GM19240 (cell line): Measurements from ENCODE around the gene TGM5.
"Not testable (repeated sequence)": the region's sequence is repeated elsewhere in the genome, so short reads cannot be mapped to it uniquely, and the experiment has no call there.

Source experiments
- DNase-seq: peaks from one replicate; pipeline ENCODE4 v3.0.0; 2011; ENCODE audit warnings: low spot score; ENCODE audit not compliant: insufficient read length

TGM5 gene, protein sequence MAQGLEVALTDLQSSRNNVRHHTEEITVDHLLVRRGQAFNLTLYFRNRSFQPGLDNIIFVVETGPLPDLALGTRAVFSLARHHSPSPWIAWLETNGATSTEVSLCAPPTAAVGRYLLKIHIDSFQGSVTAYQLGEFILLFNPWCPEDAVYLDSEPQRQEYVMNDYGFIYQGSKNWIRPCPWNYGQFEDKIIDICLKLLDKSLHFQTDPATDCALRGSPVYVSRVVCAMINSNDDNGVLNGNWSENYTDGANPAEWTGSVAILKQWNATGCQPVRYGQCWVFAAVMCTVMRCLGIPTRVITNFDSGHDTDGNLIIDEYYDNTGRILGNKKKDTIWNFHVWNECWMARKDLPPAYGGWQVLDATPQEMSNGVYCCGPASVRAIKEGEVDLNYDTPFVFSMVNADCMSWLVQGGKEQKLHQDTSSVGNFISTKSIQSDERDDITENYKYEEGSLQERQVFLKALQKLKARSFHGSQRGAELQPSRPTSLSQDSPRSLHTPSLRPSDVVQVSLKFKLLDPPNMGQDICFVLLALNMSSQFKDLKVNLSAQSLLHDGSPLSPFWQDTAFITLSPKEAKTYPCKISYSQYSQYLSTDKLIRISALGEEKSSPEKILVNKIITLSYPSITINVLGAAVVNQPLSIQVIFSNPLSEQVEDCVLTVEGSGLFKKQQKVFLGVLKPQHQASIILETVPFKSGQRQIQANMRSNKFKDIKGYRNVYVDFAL

DNA sequence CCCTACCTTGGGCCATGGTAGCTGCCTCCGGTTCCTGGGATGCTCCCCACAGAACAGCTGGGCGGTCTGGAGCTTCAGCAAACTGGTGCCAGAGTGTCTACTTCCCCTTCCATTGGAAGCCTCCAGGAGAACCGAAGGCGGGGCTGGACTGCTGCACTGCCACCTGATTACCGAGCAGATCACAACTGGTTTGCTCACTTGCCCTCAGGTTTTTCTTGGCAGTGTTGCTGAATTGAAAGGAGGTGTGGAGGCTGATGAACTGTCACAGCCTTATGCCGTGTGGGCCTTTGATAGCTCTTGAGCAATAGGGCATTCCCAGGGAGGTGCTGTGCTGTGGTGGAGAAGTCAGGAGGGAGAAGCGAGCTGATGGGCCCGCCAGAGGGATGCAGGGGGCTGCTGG lies at the start of gene TGM5:
TSS of gene TGM5 (minus strand) at position 95 of the 400 bp plus-strand sequence. CDS start at position 16, 79 bp downstream.
- DNase-seq = no peak

DNA sequence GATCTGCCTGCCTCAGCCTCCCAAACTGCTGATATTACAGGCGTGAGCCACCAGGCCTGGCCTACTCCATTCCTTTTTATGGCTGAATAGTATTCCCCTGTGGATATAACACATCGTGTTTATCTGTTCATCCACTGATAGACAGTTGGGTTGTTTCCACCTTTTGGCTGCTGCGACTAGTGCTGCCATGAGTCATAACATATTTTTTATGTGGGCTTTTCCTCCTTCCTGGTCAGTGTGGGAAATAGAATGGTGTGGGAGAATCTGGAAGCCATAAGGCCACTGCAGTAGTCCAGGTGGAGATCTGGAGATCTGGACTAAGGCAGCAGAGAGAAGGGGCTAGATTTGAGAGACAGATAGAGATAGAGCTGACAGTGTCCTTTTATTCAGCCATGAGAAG lies 47.4 kb upstream of the TGM5 start:
- no peak for DNase-seq

DNA sequence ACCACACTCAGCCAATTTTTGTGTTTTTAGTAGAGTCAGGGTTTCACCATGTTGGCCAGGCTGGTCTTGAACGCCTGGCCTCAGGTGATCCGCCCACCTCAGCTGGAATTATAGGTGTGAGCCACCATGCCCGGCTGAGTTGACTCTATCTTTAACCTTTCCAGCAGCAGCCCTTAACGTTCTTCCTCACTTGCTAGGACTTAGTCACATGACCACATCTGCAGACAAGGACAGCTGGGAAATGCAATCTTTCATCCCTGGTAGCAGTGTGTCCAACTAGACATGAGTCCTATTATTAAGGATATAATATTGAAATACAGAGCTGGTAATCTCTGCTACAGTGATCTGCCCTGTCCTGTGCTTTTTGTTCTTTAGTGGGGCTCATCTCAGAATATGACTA lies 45.6 kb upstream of the TGM5 start:
- no peak for DNase-seq

- DNase-seq = no peak
Observed at GRCh38 chr15:43302205-43302817, 35.6 kb upstream of the TGM5 start, which contains the start of gene TGM7. Gene TGM7 (minus strand): TSS chr15:43302255.

- DNase-seq = no peak
Observed at GRCh38 chr15:43299884-43300283, 33.2 kb upstream of the TGM5 start.

DNA sequence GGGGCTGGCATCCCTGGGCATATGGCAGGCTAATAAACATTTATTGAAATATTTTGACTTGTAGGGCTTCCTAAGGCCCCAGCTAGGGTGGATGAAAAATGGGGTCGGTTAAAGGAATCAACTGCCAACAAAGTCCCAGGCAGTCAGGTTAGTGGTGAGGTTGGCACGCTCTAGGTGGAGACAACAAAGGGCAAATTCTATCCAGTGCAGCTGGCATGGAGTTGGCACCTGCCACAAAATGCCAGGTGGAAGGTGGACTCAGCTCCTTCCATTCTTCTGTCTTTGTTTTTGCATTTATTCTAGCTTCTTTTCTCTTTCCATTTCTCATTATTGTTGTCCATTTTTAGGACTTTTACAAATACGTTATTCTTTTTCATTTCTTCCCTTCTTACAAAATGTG lies 32.7 kb upstream of the TGM5 start:
- no peak for DNase-seq

DNA sequence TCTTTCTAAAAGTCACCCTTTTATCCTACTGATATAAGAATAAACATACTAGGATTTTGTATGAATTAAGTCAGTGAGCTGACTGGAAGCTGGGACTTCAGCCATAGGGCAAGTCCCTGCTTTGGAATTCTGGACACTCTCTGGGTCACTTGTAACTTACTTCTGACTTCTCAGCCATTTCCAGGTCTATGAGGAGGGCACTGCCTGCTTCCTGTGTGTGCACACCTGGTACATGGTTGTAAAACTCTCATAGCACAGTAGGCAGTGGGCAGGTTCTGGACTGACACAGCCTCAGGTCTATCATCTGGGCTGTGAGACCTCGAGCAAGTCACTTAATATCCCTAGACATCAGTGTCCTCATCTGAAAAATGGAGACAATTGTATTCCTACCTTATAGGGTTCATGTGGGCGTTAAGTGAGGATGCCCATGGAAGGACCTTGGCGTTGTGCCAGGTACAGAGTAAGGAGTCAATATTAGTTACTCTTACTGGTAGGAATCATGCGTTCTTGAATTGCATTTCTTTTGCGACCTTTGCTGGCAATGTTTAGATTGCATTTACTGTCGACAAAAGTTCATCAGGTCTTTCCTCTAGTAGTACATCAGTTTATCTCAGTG lies 27.5 kb upstream of the TGM5 start:
- DNase-seq = no peak

DNA sequence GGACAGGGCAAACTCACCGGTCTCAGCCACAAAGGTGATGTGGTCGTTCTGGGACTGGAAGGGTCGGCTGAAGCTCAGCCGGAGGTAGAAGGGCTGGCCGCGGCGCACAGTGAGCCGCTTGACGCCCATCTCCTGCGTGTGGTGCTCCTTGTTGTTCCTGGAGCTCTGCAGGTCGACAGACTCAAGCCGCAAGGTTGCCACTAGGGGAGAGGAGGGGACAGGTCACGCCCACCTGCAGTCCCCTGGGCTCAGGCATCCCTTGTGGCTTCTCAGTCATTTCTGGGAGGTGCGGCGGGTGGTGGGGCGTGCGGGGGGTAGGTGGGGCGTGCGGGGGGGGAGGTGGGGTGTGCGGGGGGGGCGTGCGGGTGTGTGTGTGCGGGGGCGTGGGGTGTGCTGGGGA lies 26.7 kb upstream of the TGM5 start:
- DNase-seq = no peak

- DNase-seq = no peak
Observed at GRCh38 chr15:43292375-43293078, 25.8 kb upstream of the TGM5 start.

GRCh38 chr15:43289656-43290055 lies 22.9 kb upstream of the TGM5 start:
- DNase-seq = not testable (repeated sequence)

DNA sequence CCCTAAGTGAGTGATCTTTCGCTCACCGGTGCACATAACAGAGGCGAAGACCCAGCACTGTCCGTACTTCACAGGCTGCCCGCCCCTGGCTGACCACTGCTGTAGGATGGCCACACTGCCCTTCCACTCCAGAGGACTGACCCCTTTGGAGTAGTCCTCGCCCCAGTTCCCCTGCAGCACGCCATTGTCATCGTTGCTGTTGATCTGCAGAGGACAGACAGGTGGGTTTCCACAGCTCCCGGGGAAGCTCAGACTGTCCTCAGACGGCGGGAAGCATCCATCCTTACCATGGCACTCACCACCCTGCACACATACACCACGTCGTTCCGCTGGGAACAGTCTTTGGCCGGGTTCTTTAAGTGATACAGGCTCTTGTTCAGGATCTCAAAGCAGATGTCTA lies 20.5 kb upstream of the TGM5 start:
- no peak for DNase-seq

DNA sequence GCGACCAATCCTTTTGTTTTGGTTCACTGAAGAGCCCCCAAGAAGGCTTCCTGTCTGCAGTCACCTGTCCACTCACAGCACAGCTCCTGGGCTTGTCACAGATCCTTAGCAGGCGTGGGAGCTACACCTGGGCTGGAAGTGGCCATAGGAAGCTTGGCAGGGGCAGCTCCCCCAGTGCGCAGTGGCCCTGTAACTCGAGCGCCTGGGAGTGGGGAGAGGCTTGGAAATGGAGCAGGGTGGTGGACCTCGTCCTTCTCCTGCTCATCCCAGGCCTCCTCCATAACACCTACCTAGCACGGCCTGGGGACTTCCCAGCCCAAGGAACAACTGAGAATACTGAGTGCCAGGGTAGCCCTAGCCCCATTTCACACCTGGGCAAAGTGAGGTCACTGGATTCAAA lies 19.3 kb upstream of the TGM5 start:
- DNase-seq = no peak

GRCh38 chr15:43285609-43286037 lies 18.9 kb upstream of the TGM5 start:
- DNase-seq = peak; percentile 55

DNA sequence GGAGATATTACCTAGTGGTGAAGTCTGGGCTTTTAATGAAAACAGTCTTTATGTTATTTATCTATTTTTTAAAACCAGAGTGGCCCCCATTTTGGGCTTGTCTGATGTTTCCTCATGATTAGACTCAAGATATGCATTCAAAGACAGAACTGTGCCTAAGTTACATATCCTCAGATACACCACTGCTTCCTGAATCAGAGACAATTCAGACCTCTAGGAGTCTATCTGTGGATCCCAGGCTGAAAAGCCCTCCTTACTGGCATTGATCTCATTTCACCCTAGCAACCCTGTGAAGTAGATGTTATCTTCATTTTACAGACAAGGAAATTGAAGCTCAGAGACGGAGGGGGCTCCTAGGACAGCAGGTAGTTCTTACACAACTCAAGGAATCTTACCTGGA lies 16.8 kb upstream of the TGM5 start:
- DNase-seq = no peak

- DNase-seq = no peak
Observed at GRCh38 chr15:43281926-43282602, 15.3 kb upstream of the TGM5 start.

- no peak for DNase-seq
Observed at GRCh38 chr15:43280996-43281395, 14.3 kb upstream of the TGM5 start.

DNA sequence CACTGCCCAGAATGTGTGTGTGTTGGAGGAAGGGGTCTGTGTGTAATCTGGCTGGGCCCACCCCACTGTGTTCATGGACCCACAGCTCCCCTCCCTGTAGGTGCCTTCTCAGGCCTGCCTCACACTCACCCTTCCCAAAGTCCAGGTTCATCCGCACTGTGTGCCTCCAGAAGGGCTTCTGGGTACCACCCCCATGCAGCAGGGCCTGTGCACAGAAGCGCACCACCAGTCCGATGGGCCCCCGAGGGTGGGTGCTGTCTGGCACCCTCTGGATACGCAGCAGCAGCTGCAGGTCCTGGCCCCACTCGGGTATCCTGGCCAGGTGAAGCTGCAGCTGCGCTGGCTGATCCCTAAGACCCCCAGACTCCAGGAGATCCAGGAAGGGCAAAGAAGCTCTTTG lies 12.8 kb upstream of the TGM5 start:
- no peak for DNase-seq

- DNase-seq = no peak
Observed at GRCh38 chr15:43278869-43279268, 12.1 kb upstream of the TGM5 start.

GRCh38 chr15:43277901-43278300 lies 11.2 kb upstream of the TGM5 start:
- DNase-seq = no peak

GRCh38 chr15:43277231-43277823 lies 10.6 kb upstream of the TGM5 start:
- DNase-seq = no peak
